CD4-positive, alpha-beta T cell treated with Interleukin-4 for 1 hour (primary cell): ENCODE results near the gene SLC24A5.

ENCODE experiments used
- DNase-seq, 2 donors: peaks; one replicate each; pipeline ENCODE4 v3.0.0-alpha.2; 2020 to 2022

The SLC24A5 gene

DNA sequence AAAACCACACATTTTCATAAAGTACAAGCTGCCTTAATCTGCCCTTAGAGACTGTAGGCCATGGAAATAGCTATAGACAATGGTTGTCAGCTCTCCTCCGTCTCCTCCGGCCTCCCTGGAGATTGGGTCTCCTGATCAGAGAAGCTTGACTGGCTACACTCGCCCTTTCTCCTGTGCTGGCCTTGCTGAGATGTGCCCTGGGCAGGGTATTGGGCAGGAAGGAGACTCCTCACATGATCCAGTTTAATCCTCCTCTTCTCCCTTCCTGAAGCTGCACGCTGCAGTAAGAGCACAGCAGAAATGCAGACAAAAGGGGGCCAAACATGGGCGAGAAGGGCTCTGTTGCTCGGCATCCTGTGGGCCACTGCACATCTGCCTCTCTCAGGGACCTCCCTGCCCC is at the start of gene SLC24A5:
Gene SLC24A5 (plus strand): TSS at position 246 of the 400 bp plus-strand sequence. CDS start 55 bp downstream, at position 301.
- DNase-seq: no peak

DNA sequence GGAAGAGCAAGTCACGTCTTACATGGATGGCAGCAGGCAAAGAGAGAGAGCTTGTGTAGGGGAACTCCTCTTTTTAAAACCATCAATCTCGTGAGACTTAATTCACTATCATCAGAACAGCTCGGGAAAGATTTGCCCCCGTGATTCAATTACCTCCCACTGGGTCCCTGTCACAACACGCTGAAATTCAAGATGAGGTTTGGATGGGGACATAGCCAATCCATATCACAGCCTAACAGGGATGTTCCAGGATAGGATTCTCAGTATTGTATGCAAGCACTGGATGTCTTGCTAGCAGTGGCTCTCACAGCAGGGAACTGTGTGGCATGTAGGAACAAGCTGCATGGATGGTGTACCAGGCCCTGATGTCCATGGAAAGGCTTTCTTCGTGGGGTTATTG is 47.8 kb upstream of the SLC24A5 start:
- no peak for DNase-seq

DNA sequence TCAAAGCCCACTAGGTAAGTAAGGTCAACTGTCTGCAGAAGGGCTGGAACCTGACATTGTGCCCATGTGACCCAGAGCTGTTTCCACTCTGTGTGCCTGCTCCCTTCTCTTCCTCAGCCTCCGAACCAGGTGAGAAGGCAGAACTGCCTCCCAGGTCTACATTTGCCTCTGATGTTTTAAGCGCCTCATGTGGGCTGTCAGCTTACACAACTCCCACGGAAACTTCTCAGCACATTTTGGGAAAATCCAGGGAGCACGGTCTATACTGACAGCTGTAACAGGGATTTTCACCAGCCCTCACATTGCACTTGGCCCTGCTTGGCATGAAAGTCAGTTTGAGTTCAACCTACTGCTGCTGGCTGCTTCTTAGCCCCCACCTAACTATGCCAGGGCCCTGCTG is 46.9 kb upstream of the SLC24A5 start:
- DNase-seq: no peak

DNA sequence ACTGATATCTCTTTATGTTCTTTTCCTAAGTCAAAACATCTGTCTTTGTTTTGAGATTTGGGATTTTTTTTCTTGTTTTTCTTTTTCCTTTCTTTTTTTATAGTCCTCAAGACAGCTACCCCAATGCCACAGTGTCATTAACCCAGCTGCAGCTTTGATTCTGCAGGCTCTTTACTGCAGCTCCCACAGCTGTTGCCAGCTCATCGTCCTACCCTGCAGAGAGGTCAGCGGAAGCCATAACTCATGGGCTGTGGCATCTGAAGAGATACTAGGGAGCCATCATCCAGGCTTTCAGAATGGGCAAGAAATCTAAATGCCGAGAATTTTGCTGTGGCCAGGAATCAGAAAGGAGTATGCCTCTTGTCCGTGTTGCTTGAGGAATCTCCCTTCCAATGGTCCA is 44.3 kb upstream of the SLC24A5 start:
- no peak for DNase-seq

DNA sequence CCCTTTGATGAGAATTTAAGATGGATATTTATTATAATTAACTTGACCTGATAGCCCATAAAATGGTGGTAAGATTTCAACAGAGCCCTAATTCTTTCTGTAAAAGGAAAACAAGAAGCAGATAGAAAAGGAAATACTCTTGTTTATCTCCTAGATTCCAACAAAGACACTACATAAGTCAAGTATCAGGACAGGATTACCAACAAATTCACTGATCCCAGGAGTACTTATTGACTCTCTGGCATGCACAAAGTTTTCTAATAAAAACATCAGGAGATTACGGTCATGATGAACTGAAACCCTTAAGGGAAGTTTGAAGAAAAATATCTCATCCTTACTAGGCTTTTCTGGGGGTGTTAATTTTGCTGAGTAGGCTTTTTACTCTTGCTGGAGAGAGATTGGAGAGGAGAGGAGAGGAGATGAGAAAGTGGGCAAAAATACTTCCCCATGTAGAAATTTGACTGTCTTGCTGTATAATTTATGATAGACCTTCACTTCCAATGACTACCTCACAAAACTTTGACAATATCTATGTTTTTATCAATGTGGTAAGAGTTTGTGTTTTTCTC is 43.1 kb upstream of the SLC24A5 start:
- DNase-seq: no peak

DNA sequence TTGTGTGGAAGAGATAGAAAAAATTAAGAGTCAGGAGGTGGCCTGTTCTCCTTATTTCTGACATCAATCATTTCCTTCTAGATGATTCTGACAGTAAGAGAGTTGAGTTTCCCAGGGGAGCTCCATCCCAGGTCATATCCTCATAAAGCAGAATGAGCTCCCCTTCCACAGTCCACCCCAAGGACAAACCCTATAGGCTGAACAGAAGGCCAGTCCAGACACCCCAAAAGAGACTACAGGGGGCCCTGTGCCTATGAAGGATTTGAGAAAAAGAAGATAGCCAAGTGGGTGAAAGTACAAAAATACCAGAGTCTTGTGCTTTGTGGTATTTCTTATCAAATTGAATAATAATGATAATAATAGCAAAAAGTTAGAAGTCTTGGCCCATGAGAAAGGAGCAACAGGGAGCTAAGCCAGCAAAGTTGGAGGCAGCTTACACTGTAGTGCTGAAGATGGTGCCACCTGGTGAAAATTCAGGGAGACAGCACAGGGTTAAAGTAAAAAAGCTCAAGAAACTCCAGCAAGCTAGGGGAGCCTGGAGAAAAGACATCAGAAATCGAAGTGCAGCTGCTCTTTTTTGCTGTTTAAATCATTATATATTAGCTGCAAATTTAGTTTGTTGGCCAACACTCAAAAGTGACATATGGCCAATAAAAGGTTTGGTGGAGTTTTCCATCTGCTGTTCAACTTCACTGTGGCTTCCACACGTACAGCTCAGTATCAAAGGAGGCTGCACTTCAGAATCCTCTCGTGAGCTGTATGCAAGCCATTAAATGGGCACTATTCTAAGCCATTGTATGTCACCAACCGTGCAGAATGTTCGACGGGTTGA is 35.8 kb upstream of the SLC24A5 start:
- no peak for DNase-seq

DNA sequence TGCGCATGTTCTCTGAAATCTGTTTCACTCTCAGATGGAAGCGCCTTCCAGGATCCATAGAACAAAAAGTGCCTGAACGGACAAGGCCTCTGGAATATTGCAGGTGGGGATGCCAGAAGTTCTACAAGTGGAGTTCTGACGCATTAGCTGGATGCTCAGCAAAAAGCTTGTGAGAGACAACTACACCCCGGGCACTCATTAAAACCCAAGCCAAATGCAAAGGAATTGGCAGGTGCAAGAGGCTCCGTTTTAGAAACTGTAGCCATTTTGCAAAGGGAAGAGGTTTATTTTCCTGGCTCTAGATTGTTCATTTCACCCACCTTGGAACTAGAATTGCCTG is 35.2 kb upstream of the SLC24A5 start:
- no peak for DNase-seq

DNA sequence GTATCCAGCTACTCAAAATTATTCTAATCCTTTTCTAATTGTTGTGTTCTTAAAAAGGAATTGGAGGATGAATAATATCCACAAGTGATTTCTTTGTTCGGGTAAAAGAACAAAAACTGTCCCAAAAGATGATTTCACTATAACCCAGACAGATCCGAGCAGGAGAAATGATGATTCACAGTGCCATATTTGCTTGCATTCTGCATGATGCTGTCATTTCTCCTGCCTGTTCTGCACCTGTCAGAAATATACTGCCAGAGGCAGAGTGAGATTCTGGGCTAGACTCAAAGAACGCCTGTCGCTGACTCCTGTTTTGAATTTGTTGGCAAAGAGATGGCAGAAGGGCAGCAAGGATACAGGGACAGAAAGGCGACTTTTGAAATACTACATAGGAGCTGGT is 34.7 kb upstream of the SLC24A5 start:
- DNase-seq: no peak

DNA sequence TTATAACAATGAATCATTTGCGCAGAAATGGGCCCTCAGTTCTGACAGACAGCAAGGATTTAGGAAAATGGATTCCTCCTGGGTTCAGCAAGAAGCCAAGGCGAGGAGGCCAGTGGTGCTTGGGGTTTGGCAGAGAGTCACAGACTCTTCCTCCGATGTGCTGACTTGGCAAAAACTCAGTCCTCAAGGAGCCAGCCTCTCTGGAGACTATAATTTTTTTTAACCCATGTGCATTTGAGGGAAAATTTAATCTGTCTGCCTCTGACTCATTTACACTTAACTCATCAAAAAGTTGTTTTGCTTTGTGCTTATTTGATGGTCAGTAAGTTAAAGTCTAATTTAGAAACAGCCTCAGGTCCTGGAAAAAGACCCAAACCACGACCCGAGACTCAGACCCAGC is 34.2 kb upstream of the SLC24A5 start:
- no peak for DNase-seq

DNA sequence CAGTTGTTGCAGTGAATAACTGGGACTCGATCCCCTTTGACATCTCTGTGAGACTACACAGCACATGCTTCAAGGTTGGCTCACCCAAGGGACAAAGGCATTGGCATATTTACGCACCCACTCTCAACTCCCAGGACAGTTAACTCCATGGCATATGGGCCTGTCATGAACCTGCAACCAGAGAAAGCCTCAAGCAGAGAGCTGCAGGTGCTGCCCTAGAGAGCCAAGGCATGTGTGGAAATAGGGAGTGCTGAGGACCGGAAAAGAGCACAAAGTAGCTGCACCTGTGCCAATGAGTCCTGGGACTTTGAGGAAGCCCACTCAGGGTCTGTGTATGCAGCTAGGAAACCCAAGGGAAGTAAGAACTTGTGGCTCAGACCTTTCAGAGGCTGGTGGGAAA is 32.9 kb upstream of the SLC24A5 start:
- DNase-seq: no peak

DNA sequence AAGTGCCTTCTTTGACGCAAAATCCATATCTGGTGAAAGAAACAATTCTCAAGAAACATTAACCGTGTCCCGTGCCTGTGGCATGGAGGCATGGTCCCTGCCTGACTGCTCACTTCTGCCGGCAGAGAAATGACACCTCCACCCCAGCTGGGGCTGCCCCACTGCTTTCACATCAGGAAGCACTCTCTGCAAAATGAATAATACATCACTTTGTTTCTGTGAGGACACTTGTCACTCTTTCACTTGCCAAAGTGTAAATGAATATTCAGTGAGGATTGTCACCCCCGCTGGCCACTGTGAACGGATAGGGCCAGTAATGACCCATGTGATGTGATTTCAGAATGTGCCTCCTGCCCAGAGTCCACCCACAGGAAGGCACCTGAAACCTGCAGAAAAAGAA is 31.1 kb upstream of the SLC24A5 start:
- DNase-seq: no peak

DNA sequence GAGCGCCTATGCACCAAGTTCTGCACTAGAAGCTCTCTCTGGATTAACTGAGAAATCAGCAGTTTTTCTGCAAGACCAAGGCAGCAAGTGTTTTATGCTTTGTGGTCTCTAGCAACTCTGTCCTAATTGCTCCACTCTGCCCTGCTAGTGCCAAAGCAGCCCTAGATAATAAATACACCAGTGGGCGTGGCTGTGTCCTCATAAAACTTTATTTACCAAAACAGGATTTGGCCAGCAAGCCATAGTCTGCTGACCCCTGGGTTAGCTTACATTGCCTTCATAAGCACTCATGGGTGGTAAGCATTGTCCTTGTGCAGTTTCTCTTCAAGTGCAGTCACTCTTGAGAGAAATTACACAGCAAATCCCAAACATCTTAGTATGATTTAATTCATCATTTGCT is 30.7 kb upstream of the SLC24A5 start:
- no peak for DNase-seq

DNA sequence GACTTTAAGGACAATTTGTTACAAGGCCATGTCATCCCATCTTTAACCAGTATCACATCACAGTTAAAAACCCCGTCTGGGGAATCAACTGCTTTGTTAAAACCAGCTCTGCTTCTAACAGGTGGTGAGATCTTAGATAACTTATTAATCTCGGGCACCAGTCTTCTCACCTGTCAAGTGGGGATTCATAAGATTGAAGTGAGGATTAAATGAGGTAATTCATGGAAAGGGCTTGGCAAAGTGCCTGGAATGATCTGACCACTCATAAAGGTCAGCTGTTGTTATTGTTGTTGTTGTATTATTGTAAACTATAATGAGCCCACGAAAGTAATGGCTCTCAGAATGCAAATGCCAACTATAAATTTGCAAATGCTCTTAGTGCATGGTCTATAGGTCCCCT is 30.1 kb upstream of the SLC24A5 start:
- no peak for DNase-seq

DNA sequence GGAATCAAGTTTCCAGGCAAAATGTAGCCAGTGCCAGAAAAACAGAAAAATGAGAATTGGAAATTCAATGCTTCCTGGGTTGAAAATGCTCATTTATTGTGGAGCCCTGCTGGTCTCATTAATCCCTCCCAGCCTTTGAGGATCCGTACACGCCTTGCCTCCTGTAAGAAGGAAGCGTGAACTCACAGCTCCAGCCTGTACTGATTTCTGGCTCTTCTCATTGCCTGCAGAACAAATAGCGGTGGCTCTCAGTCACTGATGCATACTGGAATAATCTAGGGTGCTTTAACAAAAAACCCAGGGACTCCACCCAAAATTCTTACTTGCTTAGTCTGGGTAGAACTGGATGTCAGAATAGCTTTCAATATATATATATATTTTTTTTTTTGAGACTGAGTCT is 29.3 kb upstream of the SLC24A5 start:
- no peak for DNase-seq

DNA sequence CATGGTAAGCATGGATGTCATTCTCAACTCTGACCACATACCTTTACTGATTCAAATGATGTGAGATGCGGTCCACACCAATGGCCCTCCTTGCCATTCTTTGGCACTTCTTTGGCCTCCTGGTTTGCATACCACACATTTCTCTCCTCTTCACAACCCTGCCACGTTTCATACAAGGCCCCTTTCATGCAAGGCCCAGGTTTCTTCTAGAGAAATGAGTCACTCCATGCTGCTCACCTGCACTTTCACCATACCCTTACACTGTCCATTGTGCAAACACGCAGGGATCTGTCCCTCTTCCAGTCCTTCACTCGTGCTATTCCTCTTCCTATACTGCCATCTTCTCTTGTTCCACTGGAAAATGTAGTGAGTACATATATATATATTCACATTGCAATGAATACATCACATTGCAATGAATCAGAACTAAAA is 24.4 kb upstream of the SLC24A5 start:
- DNase-seq: no peak

DNA sequence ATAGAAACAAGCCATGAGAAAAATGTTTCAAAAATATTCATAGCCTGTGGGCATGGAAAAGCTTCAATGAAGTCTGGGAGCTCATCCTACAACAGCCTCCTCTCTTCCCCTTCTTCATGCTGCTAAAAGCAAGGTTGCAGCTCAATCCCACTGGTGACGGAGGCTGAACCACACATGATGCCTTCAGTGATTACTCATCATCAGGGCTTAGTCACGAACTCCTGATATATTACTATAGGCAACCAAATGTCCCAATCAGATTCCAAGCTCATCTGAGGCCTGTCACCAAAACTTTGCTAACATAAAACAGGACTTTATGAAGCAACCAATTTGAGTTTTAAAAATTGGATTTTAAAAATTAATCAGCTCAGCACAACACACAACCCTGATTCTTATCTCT is 24.0 kb upstream of the SLC24A5 start:
- no peak for DNase-seq

DNA sequence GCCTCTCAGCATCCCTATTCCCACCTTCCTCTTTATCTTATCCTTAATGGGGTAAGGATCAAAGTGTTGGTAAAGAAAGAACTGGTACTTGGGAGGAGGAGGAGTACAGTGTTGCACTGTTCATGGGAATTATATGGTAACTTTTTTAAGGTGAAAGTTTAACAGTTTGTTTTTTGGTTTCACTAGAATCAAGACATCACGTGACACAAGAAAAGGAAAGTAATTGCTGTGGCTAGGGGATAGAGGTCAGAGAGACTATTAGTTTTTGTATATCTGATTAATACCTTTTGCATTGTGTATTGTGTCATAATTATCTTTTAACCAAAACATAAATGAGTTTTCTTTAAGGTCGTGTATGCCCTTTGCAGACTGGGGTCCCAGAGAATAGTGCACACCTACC is 23.5 kb upstream of the SLC24A5 start:
- DNase-seq: no peak

DNA sequence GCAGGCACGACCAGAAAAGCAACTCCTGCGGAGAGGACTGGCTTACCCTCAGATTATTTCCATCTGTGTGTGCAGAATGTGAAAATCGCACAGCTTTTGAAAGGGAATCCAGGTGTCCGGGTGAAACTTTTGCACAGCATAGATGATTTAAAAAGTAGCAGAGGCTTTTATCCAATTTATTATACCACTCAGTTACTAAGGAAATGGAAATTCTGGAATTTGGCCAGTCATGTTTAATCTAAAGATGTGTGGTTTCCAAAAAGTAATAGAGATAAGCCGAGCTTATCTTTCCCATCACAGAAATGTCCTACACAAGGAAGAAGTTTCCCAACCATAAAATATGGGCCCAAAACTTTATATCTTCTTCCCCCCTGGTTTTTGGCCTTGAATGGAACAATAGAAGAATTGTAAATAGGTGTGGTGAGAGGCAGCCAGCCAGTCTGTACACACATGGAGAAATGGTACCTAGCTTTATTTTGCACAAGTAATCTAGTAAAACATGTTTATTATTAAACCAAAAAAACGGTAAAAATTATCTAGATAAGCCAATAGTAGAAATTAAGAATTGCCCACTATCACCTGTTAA is 19.3 kb upstream of the SLC24A5 start:
- no peak for DNase-seq

DNA sequence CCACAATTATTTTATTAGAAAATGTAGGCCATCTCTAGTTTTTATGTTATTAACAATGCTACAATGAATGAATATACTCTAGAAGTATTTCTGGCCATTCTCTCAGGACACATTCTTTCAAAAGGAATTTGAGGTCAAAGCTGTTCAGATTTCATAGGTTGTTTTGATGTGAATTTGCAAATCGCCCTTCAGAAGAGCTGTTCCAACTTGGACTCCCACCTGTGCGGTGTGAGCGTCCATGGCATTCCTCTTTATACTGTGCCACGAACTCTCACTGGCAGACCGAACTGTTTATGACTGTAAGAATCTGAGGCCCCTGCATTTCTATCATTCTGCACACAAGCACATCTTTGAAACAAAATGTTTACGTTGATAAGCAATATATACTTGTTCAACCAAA is 18.6 kb upstream of the SLC24A5 start:
- DNase-seq: no peak

DNA sequence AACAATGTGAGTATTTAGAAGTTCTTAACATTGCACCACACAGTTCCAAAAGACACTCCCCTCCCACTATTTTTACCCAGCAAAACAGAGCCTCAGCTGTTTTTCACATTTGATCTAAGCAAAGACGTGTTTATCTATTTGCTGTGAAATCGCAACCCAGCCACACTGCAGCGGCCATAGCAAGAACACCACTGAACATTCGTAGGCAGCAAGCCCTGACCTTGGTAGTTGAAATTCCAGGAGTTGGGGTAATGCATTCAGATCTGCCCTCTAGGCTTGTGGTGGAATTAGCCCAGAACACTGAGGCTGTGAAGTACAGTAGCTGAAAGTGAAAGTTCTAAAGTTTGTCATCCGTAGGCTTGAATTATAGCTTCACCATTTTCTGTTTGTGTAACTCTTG is 17.1 kb upstream of the SLC24A5 start:
- no peak for DNase-seq

DNA sequence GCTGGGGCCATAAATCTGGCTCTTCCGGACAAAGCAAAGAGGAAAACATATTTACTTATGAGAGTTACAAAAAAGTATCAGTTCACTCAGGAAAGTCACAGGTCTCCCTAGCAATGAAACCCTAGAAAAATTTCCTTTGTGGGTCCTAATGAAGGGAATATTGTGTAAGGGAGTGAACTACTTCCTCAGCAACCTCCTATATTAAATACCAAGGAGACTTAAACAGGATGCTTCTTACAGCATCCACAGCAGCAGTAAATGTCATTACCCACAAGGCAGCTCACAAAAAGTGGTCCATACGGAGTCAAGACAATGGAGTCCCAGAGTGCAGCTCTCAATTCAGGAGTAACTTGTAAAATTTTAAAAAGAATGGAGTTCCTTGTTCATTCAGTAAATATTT is 14.9 kb upstream of the SLC24A5 start:
- no peak for DNase-seq

DNA sequence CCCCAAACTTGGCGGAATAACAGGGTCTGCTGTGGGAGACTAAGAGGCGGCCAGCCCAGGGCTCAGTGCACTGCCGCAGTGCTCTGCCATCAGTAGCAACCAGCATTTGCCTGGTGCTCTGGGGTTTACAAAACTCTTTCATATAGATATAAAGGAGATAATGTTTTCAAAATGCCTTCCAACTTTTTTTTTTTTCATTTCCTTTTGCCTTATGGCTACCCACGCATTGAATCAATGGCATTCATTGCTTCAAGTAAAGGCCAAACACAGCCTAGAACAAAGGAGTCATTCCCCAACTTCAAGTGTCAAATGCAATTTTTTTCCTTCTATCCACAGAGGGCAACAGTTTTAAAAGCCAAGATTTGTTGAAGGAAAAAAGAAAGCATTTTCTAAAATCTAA is 11.6 kb upstream of the SLC24A5 start:
- DNase-seq: no peak

DNA sequence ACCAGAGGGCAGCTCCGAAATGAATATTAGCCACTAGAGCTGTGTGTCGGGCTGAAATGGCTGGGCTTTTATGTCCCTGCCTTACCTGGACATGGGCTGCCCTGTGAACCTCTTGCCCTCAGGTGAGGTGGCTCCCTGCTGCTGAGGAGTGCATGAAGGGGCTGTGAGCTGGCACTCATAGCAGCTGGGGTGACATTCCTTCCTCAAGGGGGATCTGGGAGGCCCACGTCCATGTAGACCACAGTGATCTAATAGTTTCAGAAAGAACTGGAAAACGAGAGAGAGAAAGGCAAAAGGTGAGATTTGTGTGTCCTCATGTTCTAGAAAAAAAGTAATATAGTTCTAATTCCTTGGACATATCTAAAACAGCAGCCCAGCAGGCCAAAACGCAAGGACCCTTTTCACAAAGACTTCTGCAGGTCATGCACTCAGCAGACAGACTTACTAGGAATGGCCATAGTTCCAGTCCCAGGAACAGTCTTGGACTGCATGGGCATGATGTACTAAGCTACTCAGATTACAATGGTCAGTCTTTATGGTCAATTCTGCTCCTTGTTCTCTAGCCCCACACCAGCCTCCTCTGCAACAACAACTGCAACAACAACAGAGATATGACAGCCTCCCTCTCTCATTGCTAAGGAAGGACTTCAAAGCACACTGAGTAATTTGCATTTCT is 10.8 kb upstream of the SLC24A5 start:
- no peak for DNase-seq

DNA sequence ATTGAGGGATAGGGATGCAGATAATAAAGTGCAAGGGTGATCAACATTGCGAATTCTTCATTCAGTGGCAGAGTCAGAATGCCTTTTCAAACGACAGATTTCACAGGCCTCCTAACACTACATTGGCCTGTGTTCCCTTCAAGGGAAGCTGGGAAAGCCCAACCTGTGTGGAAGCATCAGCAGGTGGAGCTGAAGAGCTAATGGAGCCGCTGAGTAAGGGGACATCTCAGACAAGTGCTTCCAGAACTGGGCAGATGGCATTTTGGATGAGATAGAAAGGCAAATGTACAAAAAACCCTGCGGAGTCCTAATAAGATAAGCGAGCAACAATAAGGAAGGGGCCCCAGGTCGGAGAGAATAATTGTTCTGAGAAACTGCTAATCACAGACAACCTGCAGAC is 8.5 kb upstream of the SLC24A5 start:
- DNase-seq: no peak
